AG08395 (cell line): ENCODE measurements around the gene LILRB5.
"Not testable (repeated sequence)": the region's sequence is repeated elsewhere in the genome, so short reads cannot be mapped to it uniquely, and the experiment has no call there.

Source experiments
- DNase-seq: peaks from one replicate; pipeline ENCODE4 v3.0.0; 2012; ENCODE audit warnings: mixed read lengths, low spot score

The LILRB5 gene

GRCh38 chr19:54275951-54276350 lies 18.9 kb upstream of the LILRB5 start:
- DNase-seq, result no peak

- DNase-seq, result not testable (repeated sequence)
Measured at GRCh38 chr19:54274516-54274915, 17.4 kb upstream of the LILRB5 start.

DNA sequence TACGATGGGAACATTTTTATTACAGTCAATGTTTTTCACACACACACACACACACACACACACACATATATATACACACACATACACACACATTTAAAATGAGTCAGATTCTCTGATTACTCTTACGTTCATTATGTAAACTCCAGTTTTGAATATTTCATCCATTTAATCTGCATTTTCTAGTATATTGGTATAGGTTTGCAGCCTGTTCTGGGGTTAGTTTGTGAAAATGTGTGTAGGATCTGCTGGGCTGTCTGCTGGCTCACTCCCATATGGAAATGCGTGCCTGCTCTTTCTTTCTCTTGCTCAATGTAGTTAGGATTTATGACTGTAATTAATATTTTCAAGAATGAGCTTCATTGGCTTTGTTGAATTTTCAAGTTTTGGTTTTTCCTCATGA lies 16.7 kb upstream of the LILRB5 start:
- no peak for DNase-seq

- not testable (repeated sequence) for DNase-seq
Measured at GRCh38 chr19:54272181-54272580, 15.1 kb upstream of the LILRB5 start.

GRCh38 chr19:54271587-54271986 lies 14.5 kb upstream of the LILRB5 start:
- DNase-seq, result not testable (repeated sequence)

GRCh38 chr19:54271106-54271505 lies 14.0 kb upstream of the LILRB5 start:
- DNase-seq, result no peak

GRCh38 chr19:54268936-54269335 lies 11.9 kb upstream of the LILRB5 start:
- DNase-seq, result no peak

GRCh38 chr19:54266133-54266532 lies 9.1 kb upstream of the LILRB5 start:
- DNase-seq, result peak; percentile 41

DNA sequence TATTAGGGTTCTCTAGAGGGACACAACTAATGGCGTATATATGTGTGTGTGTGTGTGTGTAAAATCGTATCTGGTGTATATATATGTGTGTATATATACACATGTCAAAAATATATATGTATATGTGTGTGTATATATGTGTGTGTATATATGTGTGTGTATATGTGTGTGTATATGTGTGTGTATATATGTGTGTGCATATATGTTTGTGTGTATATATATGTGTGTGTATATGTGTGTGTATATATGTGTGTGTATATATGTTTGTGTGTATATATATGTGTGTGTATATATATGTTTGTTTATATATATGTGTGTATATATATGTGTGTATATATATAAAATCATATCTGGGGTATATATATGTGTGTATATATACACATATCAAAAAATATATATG lies 5.4 kb upstream of the LILRB5 start:
- DNase-seq, result no peak

GRCh38 chr19:54262066-54262465 lies 5.0 kb upstream of the LILRB5 start:
- DNase-seq, result no peak

DNA sequence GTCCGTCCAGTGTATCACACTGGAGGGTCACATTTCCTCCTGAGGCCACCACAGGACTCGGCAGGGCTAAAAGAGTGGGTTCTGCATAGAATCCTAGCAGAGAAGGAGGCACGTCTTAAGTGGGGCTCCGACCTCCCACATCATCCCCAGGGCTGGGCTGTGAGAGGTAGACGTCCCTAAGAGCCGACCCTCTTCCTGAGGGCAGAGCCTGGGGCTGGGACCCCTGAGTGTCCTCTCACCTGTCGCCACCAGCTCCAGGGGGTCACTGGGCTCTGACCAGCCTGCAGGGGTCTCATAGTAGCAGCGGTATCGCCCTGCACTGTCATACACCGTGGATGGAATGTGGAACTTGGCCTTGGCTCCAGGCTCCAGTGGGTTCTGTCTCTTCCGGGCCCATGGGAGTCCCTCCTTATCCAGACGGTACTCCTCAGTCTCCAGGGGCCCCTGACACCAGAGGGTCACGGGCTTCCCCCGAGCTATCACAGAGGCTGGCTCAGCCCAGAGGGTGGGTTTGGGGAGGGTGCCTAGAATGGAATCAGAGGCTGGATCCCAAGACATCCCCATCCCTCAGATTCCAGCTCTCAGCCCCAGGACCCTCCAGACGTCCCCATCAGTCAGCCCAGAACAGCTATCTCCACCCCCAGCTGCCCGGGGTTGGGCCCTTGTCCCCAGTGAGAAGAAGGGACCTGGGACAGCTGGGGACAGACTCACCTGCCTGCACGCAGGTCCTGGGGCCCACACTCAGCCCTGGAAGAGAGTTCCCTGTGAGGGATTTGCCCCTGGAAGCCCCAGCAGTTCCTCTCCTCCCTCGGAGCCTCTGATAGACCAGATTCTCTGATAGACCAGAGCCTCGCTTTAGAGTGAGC lies 590 bp downstream of the LILRB5 start:
- DNase-seq, result no peak

GRCh38 chr19:54255105-54255775 lies 1.8 kb downstream of the LILRB5 start:
- no peak for DNase-seq

DNA sequence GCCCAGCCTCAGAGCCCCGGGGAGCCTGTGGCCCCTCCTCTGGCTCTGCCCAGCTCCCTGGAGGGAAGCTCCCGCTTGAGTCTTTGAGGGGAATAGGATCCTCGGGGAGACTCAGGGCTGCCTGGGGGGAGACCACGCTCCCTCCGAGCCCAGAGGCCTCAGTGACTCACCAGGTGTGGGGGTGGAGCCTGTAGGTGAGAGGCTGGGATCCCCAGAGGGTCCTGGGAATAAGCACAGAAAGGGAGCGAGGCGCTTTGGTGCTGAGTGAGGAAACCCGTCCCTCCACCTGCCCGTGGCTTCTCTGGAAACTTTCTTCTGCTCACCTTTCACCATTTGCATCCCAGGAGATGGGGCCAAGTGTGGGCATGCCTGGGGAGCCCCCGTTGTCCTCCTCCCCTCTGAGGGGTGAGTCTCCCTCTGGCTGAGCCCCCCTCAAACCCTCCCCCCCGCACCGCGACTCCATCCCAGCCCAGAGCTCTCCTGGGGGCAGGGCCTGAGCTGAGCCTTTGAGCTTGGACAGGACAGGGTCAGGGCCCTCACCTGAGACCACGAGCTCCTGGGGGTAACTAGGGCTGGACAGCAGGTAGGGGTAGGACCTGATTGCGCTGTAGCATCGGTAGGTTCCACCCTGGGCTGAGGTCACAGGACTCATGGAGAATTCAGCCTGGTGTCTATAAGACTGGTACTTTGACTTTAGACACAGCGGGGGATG lies 2.7 kb downstream of the LILRB5 start:
- DNase-seq, result no peak

DNA sequence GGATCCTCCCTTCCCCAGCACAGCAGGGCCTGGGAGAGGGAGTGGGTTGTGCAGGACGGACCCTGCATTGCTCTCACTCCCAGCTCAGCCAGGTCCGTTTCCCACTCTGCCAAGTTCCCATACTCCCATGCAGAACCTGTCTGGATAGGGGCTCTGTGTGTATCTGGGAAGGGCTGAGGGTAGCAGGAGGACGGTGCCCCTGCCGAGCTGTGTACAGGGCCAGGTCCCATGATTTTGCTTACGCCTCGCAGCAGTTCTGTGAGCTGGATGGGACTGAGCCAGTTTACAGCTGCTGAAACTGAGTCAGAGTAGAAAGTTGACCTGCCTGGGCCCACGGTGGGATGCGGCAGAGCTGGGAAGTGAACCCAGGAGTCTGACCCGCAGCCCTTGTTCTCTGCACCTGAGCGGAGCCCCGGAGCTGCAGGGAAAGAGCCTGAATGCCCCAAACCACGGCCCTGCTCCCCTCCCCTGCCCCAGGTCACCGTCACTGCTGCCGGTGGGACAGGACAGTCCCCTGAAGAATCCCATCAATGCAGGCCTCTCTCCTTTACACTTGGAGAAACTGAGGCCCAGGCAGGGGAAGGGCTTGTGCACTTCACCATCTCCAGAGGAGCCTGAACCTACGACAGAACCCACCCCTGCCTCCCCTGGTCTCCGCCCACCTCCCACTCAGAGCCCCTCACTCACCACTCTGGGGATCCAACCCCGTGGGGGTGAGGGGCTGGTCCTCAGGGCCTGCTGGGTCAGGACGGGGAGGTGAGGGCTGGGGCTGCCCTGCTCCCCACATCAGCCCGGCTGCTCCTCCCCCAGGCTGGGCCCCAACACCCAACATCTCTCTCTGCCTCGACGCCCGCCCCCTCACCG lies 3.5 kb downstream of the LILRB5 start:
- DNase-seq, result no peak

DNA sequence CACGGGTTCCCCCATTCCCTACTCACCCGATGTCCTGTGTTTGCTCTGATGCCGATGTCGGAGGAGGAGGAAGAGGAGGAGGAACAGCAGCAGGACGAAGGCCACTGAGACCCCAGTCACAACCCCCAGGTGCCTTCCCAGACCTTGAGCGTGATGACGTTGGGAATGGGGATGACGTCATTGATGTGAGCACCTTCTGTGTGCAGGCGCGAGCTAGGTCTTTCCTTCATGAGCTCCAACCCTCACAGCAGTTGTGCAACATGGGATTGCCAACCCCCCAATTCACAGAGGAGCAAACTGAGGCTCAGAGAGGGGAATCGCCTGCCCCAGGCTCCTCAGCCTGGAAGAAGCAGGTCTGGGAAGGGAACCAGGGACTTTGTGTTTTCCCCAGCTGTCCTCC lies 4.2 kb downstream of the LILRB5 start:
- no peak for DNase-seq

DNA sequence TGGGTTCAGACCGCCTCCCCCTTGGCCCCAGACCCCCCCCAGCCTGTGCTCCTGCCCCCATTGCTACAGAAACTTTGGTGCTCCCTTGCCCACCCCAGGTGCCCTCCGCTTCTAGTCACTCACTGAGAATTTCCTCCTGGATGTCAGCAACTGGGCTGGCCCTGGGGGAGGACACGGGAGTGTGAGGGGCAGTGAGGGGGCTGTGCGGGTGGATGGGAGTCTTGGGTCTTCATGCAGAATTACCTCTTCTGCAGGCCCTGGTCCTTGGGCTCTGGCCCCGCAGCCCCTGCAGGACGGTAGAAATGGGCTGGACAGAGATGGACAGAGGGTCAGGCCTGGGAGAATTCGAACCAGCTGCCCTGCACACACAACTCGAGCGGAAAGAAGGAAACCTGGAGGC lies 4.8 kb downstream of the LILRB5 start:
- no peak for DNase-seq

GRCh38 chr19:54248016-54248601 lies 9.0 kb downstream of the LILRB5 start:
- no peak for DNase-seq

- DNase-seq, result no peak
Measured at GRCh38 chr19:54247106-54247930, 9.8 kb downstream of the LILRB5 start.

- DNase-seq, result no peak
Measured at GRCh38 chr19:54245936-54246335, 11.1 kb downstream of the LILRB5 start.

DNA sequence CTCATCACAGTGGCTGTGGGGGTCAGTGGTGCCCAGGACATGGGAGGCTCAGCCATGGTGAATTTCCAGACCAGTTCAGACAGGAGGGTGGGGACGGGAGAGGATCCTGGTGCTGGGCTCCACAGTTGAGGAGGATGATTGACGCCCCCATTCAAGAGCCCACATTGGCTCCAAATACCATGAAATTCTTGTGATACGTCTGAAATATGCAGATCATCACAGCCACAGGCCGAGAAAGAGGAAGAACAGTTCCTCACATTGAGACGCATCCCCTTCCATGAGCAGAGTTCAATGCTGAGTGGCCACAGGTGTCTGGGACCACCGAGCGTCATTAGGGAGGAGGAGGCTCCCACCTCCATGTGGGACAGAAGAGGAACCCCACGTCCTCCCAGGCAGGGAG lies 13.3 kb downstream of the LILRB5 start:
- DNase-seq, result not testable (repeated sequence)

GRCh38 chr19:54242646-54243045 lies 14.4 kb downstream of the LILRB5 start, which contains the start of gene LILRA6:
Gene LILRA6 (minus strand): TSS chr19:54242790.
- not testable (repeated sequence) for DNase-seq
